Measurements from ENCODE around the gene FRK.

DNA sequence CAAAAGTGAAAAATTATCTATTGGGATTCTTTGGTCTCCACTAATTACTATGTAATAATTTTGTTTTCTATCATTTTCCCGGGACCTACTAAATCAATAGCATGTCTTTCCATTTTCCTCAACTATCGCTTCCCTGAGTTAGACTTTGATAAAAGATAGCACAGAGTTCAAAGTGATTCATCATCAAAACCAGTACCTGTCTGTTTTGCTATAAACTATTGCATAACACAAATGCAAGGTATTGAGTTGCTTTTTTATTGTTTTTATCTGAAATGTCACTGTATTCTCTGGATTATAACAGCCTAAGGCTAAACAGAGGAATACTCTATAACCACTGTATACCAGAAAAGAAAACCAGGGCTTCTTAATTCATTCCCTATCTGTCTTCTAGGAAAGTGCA lies 19.7 kb downstream of the FRK start:
- TF ChIP-seq ZNF777 (tag by site-specific recombination; IDR thresholded peaks at IDR 0.05; ENCODE audit: borderline replicate concordance) (no peak), HOXD13 (CRISPR knock-in tag; IDR thresholded peaks at IDR 0.05; ENCODE audit: borderline replicate concordance) (no peak), BCL11A (tag by site-specific recombination; IDR thresholded peaks at IDR 0.05; ENCODE audit: low read depth) (no peak), ZSCAN18 (tag by site-specific recombination; IDR thresholded peaks at IDR 0.05) (no peak), ZNF394 (tag by site-specific recombination; IDR thresholded peaks at IDR 0.05; ENCODE audit: borderline replicate concordance) (no peak), CTCF (tag by site-specific recombination; IDR thresholded peaks at IDR 0.05) (no peak), YY1 (tag by site-specific recombination; IDR thresholded peaks at IDR 0.05) (no peak), ZNF138 (tag by site-specific recombination; IDR thresholded peaks at IDR 0.05; ENCODE audit: borderline replicate concordance) (no peak), ZNF10 (tag by site-specific recombination; IDR thresholded peaks at IDR 0.05) (no peak), ZFP3 (tag by site-specific recombination; IDR thresholded peaks at IDR 0.05; ENCODE audit: low read depth) (no peak)
- TF ChIP-seq, protein P1, sequence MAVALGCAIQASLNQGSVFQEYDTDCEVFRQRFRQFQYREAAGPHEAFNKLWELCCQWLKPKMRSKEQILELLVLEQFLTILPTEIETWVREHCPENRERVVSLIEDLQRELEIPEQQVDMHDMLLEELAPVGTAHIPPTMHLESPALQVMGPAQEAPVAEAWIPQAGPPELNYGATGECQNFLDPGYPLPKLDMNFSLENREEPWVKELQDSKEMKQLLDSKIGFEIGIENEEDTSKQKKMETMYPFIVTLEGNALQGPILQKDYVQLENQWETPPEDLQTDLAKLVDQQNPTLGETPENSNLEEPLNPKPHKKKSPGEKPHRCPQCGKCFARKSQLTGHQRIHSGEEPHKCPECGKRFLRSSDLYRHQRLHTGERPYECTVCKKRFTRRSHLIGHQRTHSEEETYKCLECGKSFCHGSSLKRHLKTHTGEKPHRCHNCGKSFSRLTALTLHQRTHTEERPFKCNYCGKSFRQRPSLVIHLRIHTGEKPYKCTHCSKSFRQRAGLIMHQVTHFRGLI (tag by site-specific recombination; IDR thresholded peaks at IDR 0.05), result no peak

All from HEK293 (cell line).